Central memory CD4-positive, alpha-beta T cell (primary cell): ENCODE data around the gene HNF1A.

Experiments
- DNase-seq: peaks from one replicate; pipeline ENCODE4 v3.0.0; 2022

HNF1A gene

GRCh38 chr12:120990487-120991055 lies 12.2 kb downstream of the HNF1A start:
- no peak for DNase-seq

GRCh38 chr12:120991965-120992364 lies 13.6 kb downstream of the HNF1A start:
- DNase-seq, result no peak

GRCh38 chr12:120992989-120993388 lies 14.6 kb downstream of the HNF1A start:
- DNase-seq, result no peak

GRCh38 chr12:120993496-120993895 lies 15.2 kb downstream of the HNF1A start:
- DNase-seq, result no peak

GRCh38 chr12:120994059-120994458 lies 15.7 kb downstream of the HNF1A start:
- DNase-seq, result no peak

- DNase-seq, result no peak
Measured at GRCh38 chr12:120994589-120995337, 16.4 kb downstream of the HNF1A start.

- no peak for DNase-seq
Measured at GRCh38 chr12:120996133-120996746, 17.9 kb downstream of the HNF1A start.

- no peak for DNase-seq
Measured at GRCh38 chr12:120997448-120997847, 19.1 kb downstream of the HNF1A start.

- no peak for DNase-seq
Measured at GRCh38 chr12:120998435-120998834, 20.1 kb downstream of the HNF1A start.

GRCh38 chr12:120999191-121000120 lies 21.1 kb downstream of the HNF1A start:
- DNase-seq, result no peak

GRCh38 chr12:121000530-121000929 lies 22.2 kb downstream of the HNF1A start:
- no peak for DNase-seq

GRCh38 chr12:121001060-121001459 lies 22.7 kb downstream of the HNF1A start:
- DNase-seq, result no peak

GRCh38 chr12:121001841-121002483 lies 23.6 kb downstream of the HNF1A start:
- no peak for DNase-seq

GRCh38 chr12:121003650-121004049 lies 25.3 kb downstream of the HNF1A start:
- no peak for DNase-seq

GRCh38 chr12:121004253-121004815 lies 26.0 kb downstream of the HNF1A start:
- no peak for DNase-seq

GRCh38 chr12:121005346-121005815 lies 27.0 kb downstream of the HNF1A start:
- peak; percentile 14 for DNase-seq

- DNase-seq, result no peak
Measured at GRCh38 chr12:121008347-121009098, 30.2 kb downstream of the HNF1A start.

- no peak for DNase-seq
Measured at GRCh38 chr12:121009741-121010140, 31.4 kb downstream of the HNF1A start.

- no peak for DNase-seq
Measured at GRCh38 chr12:121010860-121011259, 32.5 kb downstream of the HNF1A start.

GRCh38 chr12:121011820-121012219 lies 33.5 kb downstream of the HNF1A start:
- DNase-seq, result no peak

GRCh38 chr12:121013715-121014114 lies 35.4 kb downstream of the HNF1A start:
- no peak for DNase-seq
